GM06990 (cell line): Measurements from ENCODE around the gene USP44.
"Not testable (repeated sequence)": the region's sequence is repeated elsewhere in the genome, so short reads cannot be mapped to it uniquely, and the experiment has no call there.

ENCODE experiments used
- DNase-seq: peaks from one replicate; pipeline ENCODE4 v3.0.0-alpha.2; 2011; ENCODE audit not compliant: insufficient read length; ENCODE audit errors: extremely low read depth
- H3K27me3 ChIP-seq: replicated peaks from 2 replicates; pipeline ENCODE4 v1.6.0; 2011; ENCODE audit warnings: low read length; ENCODE audit not compliant: control insufficient read depth, insufficient read depth
- H3K36me3 ChIP-seq: 2 replicates; pipeline ENCODE4 v1.5.1; 2011; ENCODE audit warnings: low read length; ENCODE audit not compliant: control insufficient read depth, insufficient read depth
- H3K4me3 ChIP-seq: replicated peaks from 2 replicates; pipeline ENCODE4 v1.5.1; 2011; ENCODE audit warnings: low read depth, mild to moderate bottlenecking, control low read depth, low read length
- TF ChIP-seq, protein P1 (sequence below): IDR thresholded peaks from 2 replicates; pipeline ENCODE4 v1.5.1; 2011; ENCODE audit warnings: low read length, control low read depth, mild to moderate bottlenecking, inconsistent platforms; ENCODE audit not compliant: insufficient read depth, poor library complexity, severe bottlenecking

The USP44 gene

DNA sequence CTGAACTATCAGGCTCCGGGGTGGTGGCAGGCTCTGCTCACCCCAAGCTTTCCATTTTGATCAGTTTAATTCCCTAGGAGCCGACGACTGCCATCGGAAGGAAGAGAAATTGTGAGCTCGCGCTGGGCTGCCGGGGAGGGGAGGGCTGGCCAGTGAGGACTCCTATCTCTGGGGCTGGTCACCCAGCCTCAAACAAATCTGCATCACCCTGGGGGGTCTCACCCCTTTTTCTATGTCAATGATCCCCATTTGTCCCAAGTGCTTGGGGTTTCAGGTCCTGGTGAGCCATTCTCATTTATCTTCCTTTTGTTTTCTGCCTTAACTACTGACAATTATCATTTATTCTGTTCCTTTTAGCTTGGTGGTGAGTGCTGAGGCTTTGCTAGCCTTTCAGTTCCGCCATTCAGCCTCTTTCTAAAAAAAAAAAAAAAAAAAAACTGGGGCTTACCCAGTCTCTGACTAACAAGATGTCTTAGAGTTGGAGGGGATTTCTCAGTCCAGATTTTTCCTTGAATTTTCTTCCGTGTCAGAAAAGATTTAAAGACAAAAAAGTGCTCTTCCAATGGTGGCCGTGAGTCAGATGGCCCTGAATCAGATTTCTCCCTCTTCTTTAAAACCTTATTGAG, 22.8 kb upstream of the USP44 start:
- H3K4me3 ChIP-seq, result peak overlapping the region; percentile 33; the same call in 1 of the 2 replicates
- TF ChIP-seq, protein P1, sequence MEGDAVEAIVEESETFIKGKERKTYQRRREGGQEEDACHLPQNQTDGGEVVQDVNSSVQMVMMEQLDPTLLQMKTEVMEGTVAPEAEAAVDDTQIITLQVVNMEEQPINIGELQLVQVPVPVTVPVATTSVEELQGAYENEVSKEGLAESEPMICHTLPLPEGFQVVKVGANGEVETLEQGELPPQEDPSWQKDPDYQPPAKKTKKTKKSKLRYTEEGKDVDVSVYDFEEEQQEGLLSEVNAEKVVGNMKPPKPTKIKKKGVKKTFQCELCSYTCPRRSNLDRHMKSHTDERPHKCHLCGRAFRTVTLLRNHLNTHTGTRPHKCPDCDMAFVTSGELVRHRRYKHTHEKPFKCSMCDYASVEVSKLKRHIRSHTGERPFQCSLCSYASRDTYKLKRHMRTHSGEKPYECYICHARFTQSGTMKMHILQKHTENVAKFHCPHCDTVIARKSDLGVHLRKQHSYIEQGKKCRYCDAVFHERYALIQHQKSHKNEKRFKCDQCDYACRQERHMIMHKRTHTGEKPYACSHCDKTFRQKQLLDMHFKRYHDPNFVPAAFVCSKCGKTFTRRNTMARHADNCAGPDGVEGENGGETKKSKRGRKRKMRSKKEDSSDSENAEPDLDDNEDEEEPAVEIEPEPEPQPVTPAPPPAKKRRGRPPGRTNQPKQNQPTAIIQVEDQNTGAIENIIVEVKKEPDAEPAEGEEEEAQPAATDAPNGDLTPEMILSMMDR, result no peak
- H3K36me3 ChIP-seq, result no peaks in the 10 kb centered on the region
- no peaks in the 10 kb centered on the region; the same call in 1 of the 2 replicates for H3K27me3 ChIP-seq
- no peak for DNase-seq

DNA sequence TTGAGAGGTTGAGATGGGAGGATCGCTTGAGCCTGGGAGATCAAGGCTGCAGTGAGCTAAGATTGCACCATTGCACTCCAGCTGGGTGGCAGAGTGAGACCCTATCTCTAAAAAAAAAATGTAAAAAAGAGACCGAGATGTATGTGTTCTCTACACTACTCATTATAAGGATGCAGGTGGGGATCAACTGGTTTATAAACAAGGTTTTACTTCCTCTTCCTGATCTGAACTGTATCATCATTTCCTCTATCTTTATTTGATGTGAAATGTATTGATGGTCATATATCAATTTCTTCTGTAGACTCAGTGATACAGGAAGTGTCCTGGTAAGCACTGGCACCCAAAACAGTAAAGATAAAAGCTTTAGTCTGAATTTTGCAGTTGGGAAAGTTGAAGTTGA, 20.1 kb upstream of the USP44 start:
- no peak overlapping the region for H3K4me3 ChIP-seq
- TF ChIP-seq, protein P1, result no peak
- no peaks in the 10 kb centered on the region for H3K36me3 ChIP-seq
- DNase-seq, result no peak
- H3K27me3 ChIP-seq, result no peaks in the 10 kb centered on the region

- not testable (repeated sequence) for H3K36me3 ChIP-seq, H3K27me3 ChIP-seq, H3K4me3 ChIP-seq, DNase-seq
Observed at GRCh38 chr12:95568045-95568444, 16.8 kb upstream of the USP44 start.

GRCh38 chr12:95557625-95558024, 6.3 kb upstream of the USP44 start:
- Histone ChIP-seq H3K36me3 (no peaks in the 10 kb centered on the region), H3K27me3 (no peaks in the 10 kb centered on the region), H3K4me3 (no peak overlapping the region)
- DNase-seq, result no peak
- TF ChIP-seq, protein P1, result no peak

DNA sequence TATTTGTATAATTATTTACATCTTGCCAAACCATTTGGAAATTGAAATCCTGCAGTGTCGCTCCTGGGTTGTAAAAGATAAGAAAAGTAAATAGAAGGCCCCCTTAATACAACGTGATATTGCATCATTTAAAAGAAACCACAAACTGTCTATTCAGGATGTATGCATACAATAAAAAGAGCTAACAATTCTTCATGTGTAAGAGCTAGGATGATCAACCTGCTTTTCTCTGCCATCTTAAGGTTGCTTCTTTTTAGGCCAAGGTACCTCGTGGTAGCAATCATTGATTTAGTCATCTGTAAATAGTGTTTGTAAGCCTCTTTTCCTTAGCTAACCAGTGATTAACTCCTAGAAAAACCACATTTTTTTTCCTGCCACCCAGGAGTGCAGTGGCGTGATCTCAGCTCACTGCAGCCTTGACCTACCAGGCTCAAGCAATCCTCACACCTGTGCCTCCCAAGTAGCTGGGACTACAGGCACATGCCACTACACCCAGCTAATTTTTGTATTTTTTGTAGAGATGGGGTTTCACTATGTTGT, 3.3 kb upstream of the USP44 start:
- no peak for DNase-seq
- TF ChIP-seq, protein P1, result no peak
- Histone ChIP-seq H3K4me3 (no peak overlapping the region), H3K27me3 (no peaks in the 10 kb centered on the region), H3K36me3 (no peaks in the 10 kb centered on the region)

GRCh38 chr12:95553197-95553943, 2.1 kb upstream of the USP44 start:
- no peaks in the 10 kb centered on the region for H3K27me3 ChIP-seq
- no peak overlapping the region for H3K4me3 ChIP-seq
- DNase-seq, result no peak
- TF ChIP-seq, protein P1, result no peak
- H3K36me3 ChIP-seq, result no peaks in the 10 kb centered on the region
